Right lobe of liver (tissue), 6 donors: Measurements from ENCODE around the gene SBK2. TPM values are rescaled to one million over a fixed set of nuclear protein-coding genes. Genes with fewer than 3 reads are reported as not detected.

Experiments used
- ATAC-seq, 4 donors: fragments of 200-7000 bp; cut with Tn5 transposase; one replicate each; pipeline ENCODE4 v1.9.1; 2020; ENCODE audit warnings: mild to moderate bottlenecking in 4 of 4, moderate library complexity in 4 of 4
- DNase-seq, 3 donors: peaks; one replicate each; pipeline ENCODE4 v3.0.0-alpha.2; 2020
- H3K27ac ChIP-seq, 3 donors: fragments of 200-600 bp; one replicate each; pipeline ENCODE4 v1.8.0; 2022
- H3K27me3 ChIP-seq, 2 donors: fragments of 200-600 bp; one replicate each; pipeline ENCODE4 v1.8.0; 2022
- H3K36me3 ChIP-seq, 4 donors: fragments of 200-600 bp; sonication (generic) in 1 of 4; one replicate each; pipeline versions ENCODE4 v1.5.1 to v1.8.0; 2017 to 2022; ENCODE audit warnings: control low read depth in 1 of 4
- H3K4me1 ChIP-seq, 4 donors: fragments of 200-600 bp; sonication (generic) in 1 of 4; one replicate each; pipeline versions ENCODE4 v1.5.1 to v1.8.0; 2017 to 2022; ENCODE audit warnings: control low read depth in 1 of 4
- H3K4me3 ChIP-seq, 3 donors: fragments of 200-600 bp; one replicate each; pipeline ENCODE4 v1.8.0; 2022
- H3K9me3 ChIP-seq, 4 donors: fragments of 200-600 bp; sonication (generic) in 1 of 4; one replicate each; pipeline versions ENCODE4 v1.5.1 to v1.8.0; 2017 to 2022; ENCODE audit warnings: control low read depth in 1 of 4
- CTCF ChIP-seq, 4 donors: fragments of 200-600 bp in 3 of 4; fragments of 450-650 bp in 1 of 4; IDR thresholded peaks; one replicate each; pipeline versions ENCODE4 v1.5.1 to v1.8.0; 2016 to 2022; ENCODE audit warnings: antibody characterized with exemption in 4 of 4, mild to moderate bottlenecking in 2 of 4
- POLR2A ChIP-seq: fragments of 450-650 bp; IDR thresholded peaks from one replicate; pipeline ENCODE4 v1.6.1; 2017; ENCODE audit warnings: antibody characterized with exemption, mild to moderate bottlenecking
- WGBS: methylation state at CpG from one replicate; pipeline ENCODE4 v1.1.6; 2018; ENCODE audit warnings: low coverage, low lambda C conversion rate; ENCODE audit not compliant: insufficient coverage; ENCODE audit errors: missing lambda C conversion rate; 5-methylcytosine and 5-hydroxymethylcytosine counted together
- intact Hi-C, 2 donors: fragments of 100-400 bp; cut with DNase I; formaldehyde crosslinking; loops; one replicate each; pipeline versions ENCODE4 v1.11.2 to v1.14.1; 2022
- total RNA-seq, 6 experiments: library from RNA; depleted of rRNA in 2 of 6; stranded (reverse); fragments of >200 nt in 2 of 6; fragmentation: NEBNext Ultra II Directional in 3 of 6; extraction: Animal tissue kit (Norgen Biotek cat#: 25700) in 3 of 6; gene quantifications; one replicate each; pipeline versions ENCODE4 v1.1.0 to v1.2.4, GENCODE V29; 2016 to 2023
- donor health status: DM: no; HTN: yes; CAD: no.
- donor health status: DM: no; HTN: no; CAD: no.
- donor health status: DM: no; HTN: no; CAD: no.
- donor health status: DM: no; HTN: yes; CAD: no.
- donor health status: DM: no; HTN: yes; CAD: no.

SBK2 gene
- total RNA-seq, 6 experiments from 2014 or later = not detected

- TF ChIP-seq CTCF (IDR thresholded peaks at IDR 0.05) = no peak
- no peak for TF ChIP-seq POLR2A
- no peak for DNase-seq
- H3K27ac ChIP-seq = no peak overlapping the region
- H3K4me3 ChIP-seq = no peak overlapping the region
- no peaks in the 10 kb centered on the region for H3K4me1 ChIP-seq
- 74% methylated on average over 7 of the region's 7 CpGs for WGBS
- H3K36me3 ChIP-seq = no peaks in the 10 kb centered on the region
- ATAC-seq = no peak
- intact Hi-C loops = no loop called here
- no peaks in the 10 kb centered on the region for H3K27me3 ChIP-seq
- no peaks in the 10 kb centered on the region for H3K9me3 ChIP-seq
These were observed 5.4 kb upstream of the SBK2 start for GRCh38 chr19:55542292-55542855.

- DNase-seq (no peak), ATAC-seq (peak in 1 of 4 donors; percentile 12)
- H3K4me3 ChIP-seq = no peak overlapping the region
- no peaks in the 10 kb centered on the region for H3K36me3 ChIP-seq
- H3K9me3 ChIP-seq = no peaks in the 10 kb centered on the region
- intact Hi-C loops = no loop called here
- WGBS = 0% methylated on average over 1 of the region's 19 CpGs
- no peak for TF ChIP-seq CTCF (IDR thresholded peaks at IDR 0.05)
- TF ChIP-seq POLR2A = no peak
- no peak overlapping the region for H3K27ac ChIP-seq
- H3K4me1 ChIP-seq = no peaks in the 10 kb centered on the region
- no peaks in the 10 kb centered on the region for H3K27me3 ChIP-seq
These were observed 4.2 kb upstream of the SBK2 start for GRCh38 chr19:55541091-55541490.

GRCh38 chr19:55540619-55541018 is 3.7 kb upstream of the SBK2 start:
- no peak for DNase-seq
- Histone ChIP-seq H3K36me3 (no peaks in the 10 kb centered on the region), H3K4me1 (no peaks in the 10 kb centered on the region), H3K27me3 (no peaks in the 10 kb centered on the region), H3K4me3 (no peak overlapping the region), H3K9me3 (no peaks in the 10 kb centered on the region), H3K27ac (no peak overlapping the region)
- no peak for TF ChIP-seq CTCF (IDR thresholded peaks at IDR 0.05)
- no peak for TF ChIP-seq POLR2A
- intact Hi-C loops = no loop called here
- ATAC-seq = no peak
- 43% methylated on average over 4 of the region's 10 CpGs for WGBS

GRCh38 chr19:55539090-55539984 is 2.4 kb upstream of the SBK2 start:
- 77% methylated on average over 18 of the region's 33 CpGs for WGBS

More at GRCh38 chr19:55539090-55539984, 2.4 kb upstream of the SBK2 start:
- no peaks in the 10 kb centered on the region for H3K36me3 ChIP-seq
- DNase-seq = no peak
- H3K9me3 ChIP-seq = no peaks in the 10 kb centered on the region
- H3K27ac ChIP-seq = no peak overlapping the region
- intact Hi-C loops = no loop called here
- H3K27me3 ChIP-seq = no peaks in the 10 kb centered on the region
- TF ChIP-seq CTCF (IDR thresholded peaks at IDR 0.05) (no peak), POLR2A (no peak)
- no peak overlapping the region for H3K4me3 ChIP-seq
- no peaks in the 10 kb centered on the region for H3K4me1 ChIP-seq
- ATAC-seq = no peak
